ENCODE measurements around the gene RET.

RET gene

GRCh38 chr10:43050011-43050410 is 26.9 kb upstream of the RET start:
- FAIRE-seq (no peak), DNase-seq (ENCODE audit: insufficient read length, low spot score) (no peak)
- TF ChIP-seq, protein P1, sequence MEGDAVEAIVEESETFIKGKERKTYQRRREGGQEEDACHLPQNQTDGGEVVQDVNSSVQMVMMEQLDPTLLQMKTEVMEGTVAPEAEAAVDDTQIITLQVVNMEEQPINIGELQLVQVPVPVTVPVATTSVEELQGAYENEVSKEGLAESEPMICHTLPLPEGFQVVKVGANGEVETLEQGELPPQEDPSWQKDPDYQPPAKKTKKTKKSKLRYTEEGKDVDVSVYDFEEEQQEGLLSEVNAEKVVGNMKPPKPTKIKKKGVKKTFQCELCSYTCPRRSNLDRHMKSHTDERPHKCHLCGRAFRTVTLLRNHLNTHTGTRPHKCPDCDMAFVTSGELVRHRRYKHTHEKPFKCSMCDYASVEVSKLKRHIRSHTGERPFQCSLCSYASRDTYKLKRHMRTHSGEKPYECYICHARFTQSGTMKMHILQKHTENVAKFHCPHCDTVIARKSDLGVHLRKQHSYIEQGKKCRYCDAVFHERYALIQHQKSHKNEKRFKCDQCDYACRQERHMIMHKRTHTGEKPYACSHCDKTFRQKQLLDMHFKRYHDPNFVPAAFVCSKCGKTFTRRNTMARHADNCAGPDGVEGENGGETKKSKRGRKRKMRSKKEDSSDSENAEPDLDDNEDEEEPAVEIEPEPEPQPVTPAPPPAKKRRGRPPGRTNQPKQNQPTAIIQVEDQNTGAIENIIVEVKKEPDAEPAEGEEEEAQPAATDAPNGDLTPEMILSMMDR (IDR thresholded peaks at IDR 0.05; ENCODE audit: insufficient read depth, missing control alignments), result no peak

DNA sequence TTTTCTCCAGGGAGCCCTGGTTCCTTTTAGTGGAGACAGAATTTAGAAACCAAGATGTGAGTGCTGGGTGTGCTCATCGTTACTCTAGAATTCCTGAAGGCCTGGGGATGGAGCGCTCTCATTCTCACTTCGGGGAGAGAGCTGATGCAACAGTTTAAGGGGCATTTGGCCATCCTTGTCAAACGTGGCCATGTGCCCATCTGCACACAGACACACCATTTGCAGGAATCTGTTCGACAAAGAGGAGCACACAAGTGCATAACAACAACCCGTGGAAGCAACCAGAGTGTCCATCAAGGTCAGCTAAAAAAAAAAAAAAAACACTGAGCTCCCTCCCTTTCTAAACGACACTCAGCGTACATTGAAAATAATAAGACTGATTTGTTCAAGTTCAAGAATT is 23.0 kb upstream of the RET start:
- FAIRE-seq (no peak), DNase-seq (ENCODE audit: insufficient read length, low spot score) (no peak)
- TF ChIP-seq, protein P1 (IDR thresholded peaks at IDR 0.05; ENCODE audit: insufficient read depth, missing control alignments), result no peak

DNA sequence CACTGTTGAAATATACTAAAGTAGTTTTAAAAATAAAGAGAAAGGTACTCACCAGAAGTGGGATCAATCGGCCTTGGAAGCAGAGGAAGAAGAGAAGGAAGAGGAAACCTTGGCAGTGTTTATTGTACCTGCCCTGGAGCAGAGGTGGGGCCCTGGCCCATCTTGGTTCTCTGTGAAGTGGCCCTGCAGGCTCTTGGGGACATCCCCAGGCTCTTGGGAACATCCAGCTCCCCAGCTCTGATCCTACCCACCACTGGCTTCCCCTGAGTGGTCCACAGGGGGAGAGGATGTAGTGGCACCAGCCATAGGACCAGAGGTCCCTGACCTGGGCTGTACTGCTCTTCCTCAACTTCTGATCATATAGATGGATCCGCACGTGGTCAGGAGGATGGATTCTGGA is 22.3 kb upstream of the RET start:
- DNase-seq (ENCODE audit: insufficient read length, low spot score), result no peak
- TF ChIP-seq, protein P1 (IDR thresholded peaks at IDR 0.05; ENCODE audit: insufficient read depth, missing control alignments), result no peak
- no peak for FAIRE-seq

DNA sequence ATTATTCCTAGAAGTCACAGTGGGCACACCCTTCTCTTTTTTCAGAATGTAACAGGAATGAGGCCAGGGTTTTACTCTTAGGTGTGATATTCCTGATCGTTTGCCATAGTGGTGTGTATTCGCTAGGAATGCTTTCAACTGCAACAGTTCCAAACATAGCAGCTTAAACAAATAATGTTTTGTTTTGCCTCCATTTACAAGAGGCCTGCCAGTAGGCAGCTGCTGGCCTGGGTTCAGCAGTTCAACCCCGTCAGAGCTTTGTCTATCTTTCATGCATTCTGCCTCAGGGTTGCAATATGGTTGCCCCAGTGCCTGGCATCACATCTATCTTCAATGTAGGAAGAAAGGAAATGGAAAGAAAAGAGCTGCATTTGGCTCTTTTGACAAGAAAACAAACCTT is 21.7 kb upstream of the RET start:
- FAIRE-seq, result no peak
- TF ChIP-seq, protein P1 (IDR thresholded peaks at IDR 0.05; ENCODE audit: insufficient read depth, missing control alignments), result no peak
- DNase-seq (ENCODE audit: insufficient read length, low spot score), result no peak

DNA sequence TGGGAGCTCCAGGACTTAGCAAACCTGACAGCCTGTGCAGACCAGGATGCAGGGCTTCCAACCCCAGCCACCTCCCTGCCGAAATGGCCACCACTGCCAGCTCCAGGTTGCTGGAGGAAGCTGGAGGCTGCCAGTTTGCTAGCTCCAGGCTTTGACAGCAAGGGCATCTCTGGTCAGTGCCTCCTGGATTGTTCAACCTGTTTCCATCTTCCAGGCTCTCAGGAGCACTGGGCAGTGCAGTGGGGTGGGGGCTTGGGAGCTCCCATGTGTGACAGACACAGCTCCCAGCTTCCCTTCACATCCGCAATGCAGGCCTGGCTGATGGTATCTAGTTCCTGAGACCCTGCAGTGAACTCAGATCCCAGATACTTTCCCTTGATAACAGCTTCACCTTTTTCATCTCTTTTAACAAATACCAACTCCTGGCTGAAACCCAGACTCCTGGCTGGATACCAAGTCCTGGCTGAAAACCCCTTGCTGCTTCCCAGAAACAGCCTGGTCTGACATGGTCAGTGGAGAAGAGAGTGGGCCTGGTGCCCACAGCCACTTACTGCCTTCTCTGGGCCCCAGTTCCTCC is 20.8 kb upstream of the RET start:
- TF ChIP-seq, protein P1 (IDR thresholded peaks at IDR 0.05; ENCODE audit: insufficient read depth, missing control alignments), result no peak
- no peak for FAIRE-seq
- DNase-seq (ENCODE audit: insufficient read length, low spot score), result no peak

DNA sequence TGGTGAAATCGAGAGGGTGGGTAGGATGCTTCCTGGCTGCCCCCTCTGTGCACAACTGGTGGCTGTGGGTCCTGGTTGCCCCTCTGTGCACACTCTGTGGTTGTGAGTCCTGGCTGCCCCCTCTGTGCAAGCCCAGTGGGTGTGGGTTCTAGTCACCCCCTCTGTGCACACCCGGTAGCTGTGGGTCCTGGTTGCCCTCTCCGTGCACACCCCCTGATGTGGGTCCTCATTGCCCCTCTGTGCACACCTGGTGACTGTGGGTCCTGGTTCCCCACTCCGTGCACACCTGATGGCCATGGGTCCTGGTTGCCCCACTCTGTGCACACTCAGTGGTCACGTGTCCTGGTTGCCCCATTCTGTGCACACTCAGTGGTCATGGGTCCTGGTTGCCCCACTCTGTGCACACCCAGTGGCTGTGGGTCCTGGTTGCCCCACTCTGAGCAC is 20.3 kb upstream of the RET start:
- DNase-seq (ENCODE audit: insufficient read length, low spot score), result no peak
- FAIRE-seq, result no peak
- TF ChIP-seq, protein P1 (IDR thresholded peaks at IDR 0.05; ENCODE audit: insufficient read depth, missing control alignments), result no peak

DNA sequence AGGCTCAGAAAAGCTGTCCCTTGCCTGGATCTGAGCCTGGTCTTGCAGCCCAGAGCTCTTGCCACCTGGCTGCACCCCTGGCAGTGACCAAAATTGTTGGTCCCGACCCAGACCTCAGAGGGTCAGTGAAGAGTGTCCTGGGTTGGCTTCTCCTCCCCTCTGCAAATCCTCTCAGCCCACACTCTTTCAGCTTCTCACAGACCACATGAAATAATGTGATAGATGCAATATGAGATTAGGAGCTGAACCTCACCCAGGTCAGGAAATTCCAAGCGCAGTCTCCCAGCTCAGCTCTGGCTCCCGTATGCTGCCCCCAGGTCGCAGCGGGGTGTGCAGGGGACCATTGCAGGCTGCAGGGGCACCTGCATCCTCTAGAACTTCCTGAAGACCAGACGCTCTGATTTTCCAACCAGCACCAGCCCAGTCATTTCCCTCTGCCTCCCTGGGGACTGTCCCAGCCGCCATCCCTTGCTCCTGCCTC is 19.6 kb upstream of the RET start:
- FAIRE-seq, result no peak
- no peak for DNase-seq (ENCODE audit: insufficient read length, low spot score)
- TF ChIP-seq, protein P1 (IDR thresholded peaks at IDR 0.05; ENCODE audit: insufficient read depth, missing control alignments), result no peak
